Measurements from ENCODE around the gene ZNF423. TPM values are rescaled to one million over a fixed set of nuclear protein-coding genes. Genes with fewer than 3 reads are reported as not detected.

The ZNF423 gene
- total RNA-seq, 1 donor = 11.6 TPM

GRCh38 chr16:49537924-49538459, 317.9 kb downstream of the ZNF423 start:
- H3K4me1 ChIP-seq (ENCODE audit: insufficient read depth, low read length) = no peaks in the 10 kb centered on the region
- H3K79me2 ChIP-seq (ENCODE audit: insufficient read depth, low read length) = no peaks in the 10 kb centered on the region
- H4K20me1 ChIP-seq (ENCODE audit: insufficient read depth, low read length) = peaks cover 14% of the 10 kb centered on the region
- TF ChIP-seq CTCF (IDR thresholded peaks at IDR 0.05; ENCODE audit: extremely low read depth, low read depth, low read length) = no peak
- H3K9me3 ChIP-seq (ENCODE audit: low read depth, low read length) = no peaks in the 10 kb centered on the region
- no peak overlapping the region for H3K4me3 ChIP-seq (ENCODE audit: insufficient read depth, low read length)
- no peak overlapping the region for H3K27ac ChIP-seq (ENCODE audit: low read depth, low read length)
- H3K4me2 ChIP-seq (ENCODE audit: insufficient read depth, low read length) = no peak overlapping the region
- no peaks in the 10 kb centered on the region for H3K27me3 ChIP-seq (ENCODE audit: insufficient read depth, low read length)
- DNase-seq (ENCODE audit: insufficient read length, low spot score, missing footprints) = no peak
- H2AFZ ChIP-seq (ENCODE audit: low read length) = no peak overlapping the region
- no peaks in the 10 kb centered on the region for H3K36me3 ChIP-seq (ENCODE audit: insufficient read depth, low read length)

DNA sequence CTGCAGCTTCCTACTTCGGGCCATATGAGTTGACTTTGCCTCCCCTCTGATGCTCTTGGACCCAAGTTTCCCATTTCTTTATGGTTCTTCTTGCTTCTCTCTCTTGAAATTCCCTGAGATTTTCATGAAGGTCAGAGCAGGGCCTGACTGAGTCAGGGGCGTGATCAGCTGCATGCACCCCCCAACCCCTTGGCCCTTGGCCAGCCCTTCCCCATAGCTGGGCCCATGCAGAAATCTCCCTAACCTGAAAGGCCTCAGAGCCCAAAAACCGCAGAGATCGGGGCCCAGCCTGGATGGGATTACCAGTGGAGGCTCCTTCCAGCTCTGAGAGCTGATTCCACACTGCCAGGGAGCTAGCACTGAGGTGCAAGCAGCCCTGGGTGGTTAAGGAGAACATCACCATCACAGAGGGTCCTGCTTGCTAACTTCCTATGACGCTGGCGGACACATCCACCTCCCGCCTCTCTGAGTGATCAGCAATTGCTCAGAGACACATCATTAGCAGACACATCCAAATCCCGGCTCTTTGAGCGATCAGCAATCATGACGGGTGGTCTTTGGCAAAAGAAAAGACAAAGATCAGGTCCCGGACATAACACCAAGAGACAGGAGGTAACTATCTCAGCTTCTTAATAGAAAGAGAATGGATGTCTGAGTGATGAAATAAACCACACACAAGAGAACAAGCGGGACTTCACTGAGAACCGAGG, 320.9 kb downstream of the ZNF423 start:
- Histone ChIP-seq H3K9me3 (ENCODE audit: low read depth, low read length) (no peaks in the 10 kb centered on the region), H3K4me1 (ENCODE audit: insufficient read depth, low read length) (no peaks in the 10 kb centered on the region), H4K20me1 (ENCODE audit: insufficient read depth, low read length) (peaks cover 20% of the 10 kb centered on the region), H3K36me3 (ENCODE audit: insufficient read depth, low read length) (no peaks in the 10 kb centered on the region), H2AFZ (ENCODE audit: low read length) (no peak overlapping the region), H3K27me3 (ENCODE audit: insufficient read depth, low read length) (no peaks in the 10 kb centered on the region), H3K4me3 (ENCODE audit: insufficient read depth, low read length) (no peak overlapping the region), H3K79me2 (ENCODE audit: insufficient read depth, low read length) (no peaks in the 10 kb centered on the region), H3K4me2 (ENCODE audit: insufficient read depth, low read length) (no peak overlapping the region), H3K27ac (ENCODE audit: low read depth, low read length) (no peak overlapping the region)
- no peak for TF ChIP-seq CTCF (IDR thresholded peaks at IDR 0.05; ENCODE audit: extremely low read depth, low read depth, low read length)
- peak; percentile 67 for DNase-seq (ENCODE audit: insufficient read length, low spot score, missing footprints)

- TF ChIP-seq CTCF (IDR thresholded peaks at IDR 0.05; ENCODE audit: extremely low read depth, low read depth, low read length) = no peak
- Histone ChIP-seq H3K79me2 (ENCODE audit: insufficient read depth, low read length) (no peaks in the 10 kb centered on the region), H3K4me1 (ENCODE audit: insufficient read depth, low read length) (no peaks in the 10 kb centered on the region), H3K27me3 (ENCODE audit: insufficient read depth, low read length) (no peaks in the 10 kb centered on the region), H3K4me2 (ENCODE audit: insufficient read depth, low read length) (no peak overlapping the region), H3K9me3 (ENCODE audit: low read depth, low read length) (no peaks in the 10 kb centered on the region), H4K20me1 (ENCODE audit: insufficient read depth, low read length) (peaks cover 16% of the 10 kb centered on the region), H3K4me3 (ENCODE audit: insufficient read depth, low read length) (no peak overlapping the region), H3K27ac (ENCODE audit: low read depth, low read length) (no peak overlapping the region), H3K36me3 (ENCODE audit: insufficient read depth, low read length) (no peaks in the 10 kb centered on the region), H2AFZ (ENCODE audit: low read length) (no peak overlapping the region)
- DNase-seq (ENCODE audit: insufficient read length, low spot score, missing footprints) = no peak
Observed at GRCh38 chr16:49533422-49533821, 322.5 kb downstream of the ZNF423 start.

- DNase-seq (ENCODE audit: insufficient read length, low spot score, missing footprints) = no peak
- H2AFZ ChIP-seq (ENCODE audit: low read length) = no peak overlapping the region
- no peaks in the 10 kb centered on the region for H3K4me1 ChIP-seq (ENCODE audit: insufficient read depth, low read length)
- H3K4me2 ChIP-seq (ENCODE audit: insufficient read depth, low read length) = no peak overlapping the region
- no peaks in the 10 kb centered on the region for H3K79me2 ChIP-seq (ENCODE audit: insufficient read depth, low read length)
- peaks cover 12% of the 10 kb centered on the region for H4K20me1 ChIP-seq (ENCODE audit: insufficient read depth, low read length)
- H3K27ac ChIP-seq (ENCODE audit: low read depth, low read length) = no peak overlapping the region
- H3K36me3 ChIP-seq (ENCODE audit: insufficient read depth, low read length) = no peaks in the 10 kb centered on the region
- H3K27me3 ChIP-seq (ENCODE audit: insufficient read depth, low read length) = no peaks in the 10 kb centered on the region
- no peak overlapping the region for H3K4me3 ChIP-seq (ENCODE audit: insufficient read depth, low read length)
- H3K9me3 ChIP-seq (ENCODE audit: low read depth, low read length) = no peaks in the 10 kb centered on the region
- no peak for TF ChIP-seq CTCF (IDR thresholded peaks at IDR 0.05; ENCODE audit: extremely low read depth, low read depth, low read length)
Observed at GRCh38 chr16:49532873-49533272, 323.0 kb downstream of the ZNF423 start.
